Vagina (tissue), 2 donors: ENCODE measurements around the gene SLFN5. TPM values are rescaled to one million over a fixed set of nuclear protein-coding genes. Genes with fewer than 3 reads are reported as not detected.

Experiments
- DNase-seq, 2 donors: peaks; one replicate each; pipeline ENCODE4 v3.0.0-alpha.2; 2017; ENCODE audit errors: extremely low spot score in 2 of 2
- H3K27ac ChIP-seq: fragments of 200-600 bp; sonication (generic); one replicate; pipeline ENCODE4 v1.5.1; 2019
- H3K27me3 ChIP-seq: fragments of 200-600 bp; sonication (generic); one replicate; pipeline ENCODE4 v1.5.1; 2019
- H3K36me3 ChIP-seq, 2 donors: fragments of 200-600 bp; sonication (generic); one replicate each; pipeline ENCODE4 v1.5.1; 2017 to 2019
- H3K4me1 ChIP-seq: fragments of 200-600 bp; sonication (generic); one replicate; pipeline ENCODE4 v1.5.1; 2019
- H3K4me3 ChIP-seq, 2 donors: fragments of 200-600 bp; sonication (generic); 1 replicate in 1 of 2; 2 replicates in 1 of 2; pipeline ENCODE4 v1.5.1; 2016 to 2019
- H3K9me3 ChIP-seq: fragments of 200-600 bp; sonication (generic); one replicate; pipeline ENCODE4 v1.5.1; 2019
- CTCF ChIP-seq, 3 experiments: fragments of 450-650 bp in 2 of 3; fragments of 200-600 bp in 1 of 3; sonication (generic) in 1 of 3; IDR thresholded peaks; one replicate each; pipeline ENCODE4 v1.5.1; 2017 to 2019; ENCODE audit warnings: antibody characterized with exemption in 3 of 3, mild to moderate bottlenecking in 2 of 3, moderate library complexity in 2 of 3
- POLR2A ChIP-seq, 2 donors: fragments of 450-650 bp; IDR thresholded peaks; one replicate each; pipeline ENCODE4 v1.6.1; 2017; ENCODE audit warnings: antibody characterized with exemption in 2 of 2, mild to moderate bottlenecking in 2 of 2, moderate library complexity in 2 of 2
- POLR2AphosphoS5 ChIP-seq, 2 donors: sonication (generic); formaldehyde crosslinking; IDR thresholded peaks; one replicate each; pipeline ENCODE4 v1.9.0; 2017; ENCODE audit warnings: antibody characterized with exemption in 2 of 2, mild to moderate bottlenecking in 2 of 2, low read depth in 1 of 2; ENCODE audit not compliant: insufficient read depth in 1 of 2
- intact Hi-C: fragments of 100-400 bp; cut with DNase I; formaldehyde crosslinking; loops from one replicate; pipeline ENCODE4 v1.15.1; 2023
- total RNA-seq: library from RNA; depleted of rRNA; stranded (reverse); fragments of >200 nt; gene quantifications from one replicate; pipeline ENCODE4 v1.2.3, GENCODE V29; 2016

SLFN5 gene
- total RNA-seq, 1 donor from 2014 or later, result 27.7 TPM

- no peak overlapping the region for H3K4me3 ChIP-seq
- no peaks in the 10 kb centered on the region for H3K9me3 ChIP-seq
- intact Hi-C loops, result no loop called here
- H3K36me3 ChIP-seq, result no peaks in the 10 kb centered on the region
- H3K27me3 ChIP-seq, result no peaks in the 10 kb centered on the region
- no peaks in the 10 kb centered on the region for H3K4me1 ChIP-seq
- no peak for DNase-seq
- no peak for TF ChIP-seq POLR2AphosphoS5 (IDR thresholded peaks at IDR 0.05; ENCODE audit: insufficient read depth in 1 of 2, low read depth in 1 of 2)
- no peak for TF ChIP-seq POLR2A (IDR thresholded peaks at IDR 0.05)
- TF ChIP-seq CTCF (IDR thresholded peaks at IDR 0.05), result no peak
- no peak overlapping the region for H3K27ac ChIP-seq
Observed at GRCh38 chr17:35235917-35236316, 7.0 kb upstream of the SLFN5 start.

- intact Hi-C loops, result no loop called here
Observed at GRCh38 chr17:35236821-35237220, 6.1 kb upstream of the SLFN5 start.

GRCh38 chr17:35238821-35239220 lies 4.1 kb upstream of the SLFN5 start:
- no peaks in the 10 kb centered on the region for H3K36me3 ChIP-seq
- no peaks in the 10 kb centered on the region for H3K27me3 ChIP-seq
- no peak for DNase-seq
- H3K4me3 ChIP-seq, result no peak overlapping the region
- no peaks in the 10 kb centered on the region for H3K9me3 ChIP-seq
- intact Hi-C loops, result no loop called here
- H3K27ac ChIP-seq, result no peak overlapping the region
- H3K4me1 ChIP-seq, result peaks cover 12% of the 10 kb centered on the region
- TF ChIP-seq POLR2A (IDR thresholded peaks at IDR 0.05) (no peak), CTCF (IDR thresholded peaks at IDR 0.05) (no peak), POLR2AphosphoS5 (IDR thresholded peaks at IDR 0.05; ENCODE audit: insufficient read depth in 1 of 2, low read depth in 1 of 2) (no peak)

More at GRCh38 chr17:35236821-35237220, 6.1 kb upstream of the SLFN5 start:
- TF ChIP-seq POLR2AphosphoS5 (IDR thresholded peaks at IDR 0.05; ENCODE audit: insufficient read depth in 1 of 2, low read depth in 1 of 2), result no peak
- Histone ChIP-seq H3K27me3 (no peaks in the 10 kb centered on the region), H3K9me3 (no peaks in the 10 kb centered on the region), H3K36me3 (no peaks in the 10 kb centered on the region), H3K27ac (no peak overlapping the region), H3K4me3 (no peak overlapping the region), H3K4me1 (peaks cover 5% of the 10 kb centered on the region)
- DNase-seq, result no peak

GRCh38 chr17:35239823-35240222 lies 3.0 kb upstream of the SLFN5 start:
- Histone ChIP-seq H3K4me1 (peaks cover 20% of the 10 kb centered on the region), H3K36me3 (no peaks in the 10 kb centered on the region), H3K27me3 (no peaks in the 10 kb centered on the region), H3K4me3 (no peak overlapping the region), H3K9me3 (no peaks in the 10 kb centered on the region), H3K27ac (no peak overlapping the region)
- no peak for TF ChIP-seq POLR2AphosphoS5 (IDR thresholded peaks at IDR 0.05; ENCODE audit: insufficient read depth in 1 of 2, low read depth in 1 of 2)
- TF ChIP-seq POLR2A (IDR thresholded peaks at IDR 0.05), result no peak
- no peak for TF ChIP-seq CTCF (IDR thresholded peaks at IDR 0.05)
- intact Hi-C loops, result no loop called here
- DNase-seq, result no peak

GRCh38 chr17:35240861-35241260 lies 2.0 kb upstream of the SLFN5 start:
- H3K36me3 ChIP-seq, result no peaks in the 10 kb centered on the region
- intact Hi-C loops, result no loop called here
- H3K9me3 ChIP-seq, result no peaks in the 10 kb centered on the region
- no peak overlapping the region for H3K4me3 ChIP-seq
- no peak for DNase-seq
- peaks cover 30% of the 10 kb centered on the region for H3K4me1 ChIP-seq
- TF ChIP-seq POLR2AphosphoS5 (IDR thresholded peaks at IDR 0.05; ENCODE audit: insufficient read depth in 1 of 2, low read depth in 1 of 2) (no peak), POLR2A (IDR thresholded peaks at IDR 0.05) (no peak), CTCF (IDR thresholded peaks at IDR 0.05) (no peak)
- H3K27ac ChIP-seq, result no peak overlapping the region
- no peaks in the 10 kb centered on the region for H3K27me3 ChIP-seq
